HG02970 (cell line): ENCODE results near the gene TMOD1.
"Not testable (repeated sequence)": the region's sequence is repeated elsewhere in the genome, so short reads cannot be mapped to it uniquely, and the experiment has no call there.

Experiments used
- ATAC-seq: cut with Tn5 transposase; IDR thresholded peaks from one replicate; pipeline ENCODE4 v1.9.1; 2021; ENCODE audit warnings: mild to moderate bottlenecking, moderate library complexity, moderate number of reproducible peaks; ENCODE audit not compliant: unreplicated experiment, low FRiP score

The TMOD1 gene

GRCh38 chr9:97501177-97501971, at the start of gene TMOD1:
TMOD1 (plus strand) TSS chr9:97501666; CDS start chr9:97524189, 22,523 bp downstream.
- peak; percentile 55 for ATAC-seq

- ATAC-seq: not testable (repeated sequence)
Observed at GRCh38 chr9:97453573-97453972, 47.9 kb upstream of the TMOD1 start.

GRCh38 chr9:97456841-97457240, 44.6 kb upstream of the TMOD1 start:
- not testable (repeated sequence) for ATAC-seq

- no peak for ATAC-seq
Observed at GRCh38 chr9:97459326-97459725, 42.1 kb upstream of the TMOD1 start.

- no peak for ATAC-seq
Observed at GRCh38 chr9:97462159-97462558, 39.3 kb upstream of the TMOD1 start.

- ATAC-seq: no peak
Observed at GRCh38 chr9:97462914-97463313, 38.6 kb upstream of the TMOD1 start.

GRCh38 chr9:97468658-97469448, 32.6 kb upstream of the TMOD1 start:
- peak; percentile 61 for ATAC-seq

GRCh38 chr9:97470076-97470475, 31.4 kb upstream of the TMOD1 start:
- no peak for ATAC-seq

- ATAC-seq: no peak
Observed at GRCh38 chr9:97473717-97474116, 27.7 kb upstream of the TMOD1 start.

GRCh38 chr9:97474372-97474925, 27.0 kb upstream of the TMOD1 start:
- no peak for ATAC-seq

GRCh38 chr9:97475059-97475458, 26.4 kb upstream of the TMOD1 start:
- no peak for ATAC-seq

- no peak for ATAC-seq
Observed at GRCh38 chr9:97478301-97478981, 23.0 kb upstream of the TMOD1 start.

GRCh38 chr9:97479496-97480159, 21.8 kb upstream of the TMOD1 start:
- no peak for ATAC-seq

- no peak for ATAC-seq
Observed at GRCh38 chr9:97480174-97480573, 21.3 kb upstream of the TMOD1 start.

- ATAC-seq: no peak
Observed at GRCh38 chr9:97480749-97481148, 20.7 kb upstream of the TMOD1 start.

- ATAC-seq: no peak
Observed at GRCh38 chr9:97484134-97484533, 17.3 kb upstream of the TMOD1 start.

GRCh38 chr9:97487107-97487506, 14.4 kb upstream of the TMOD1 start:
- ATAC-seq: no peak

- no peak for ATAC-seq
Observed at GRCh38 chr9:97487861-97488260, 13.6 kb upstream of the TMOD1 start.

- no peak for ATAC-seq
Observed at GRCh38 chr9:97491216-97491999, 10.1 kb upstream of the TMOD1 start.
